Endothelial cell of umbilical vein (primary cell): ENCODE data around the gene SMIM24. TPM values are rescaled to one million over a fixed set of nuclear protein-coding genes. Genes with fewer than 3 reads are reported as not detected.

Experiments used
- BruUV-seq: library from RNA; stranded (reverse); fragments of 400-500 nt; replicated peaks from 2 replicates; lab custom pipeline; 2021; lab: Mats Ljungman, UMichigan
- CTCF ChIA-PET: fragments of 300-600, 350-600 bp; sonication (Branson Sonifier 250); formaldehyde crosslinking; loops from one replicate; lab custom pipeline; 2021; ENCODE audit warnings: antibody characterized with exemption, inconsistent platforms; lab: Charles Lee
- POLR2A ChIA-PET: fragments of 300-600, 350-600 bp; sonication (Branson Sonifier 250); formaldehyde crosslinking; loops from one replicate; lab custom pipeline; 2021; ENCODE audit warnings: antibody characterized with exemption, inconsistent platforms; lab: Charles Lee
- DNase-seq: peaks from one replicate; pipeline ENCODE4 v3.0.0-alpha.2; 2011; ENCODE audit warnings: low read depth, low spot score
- FAIRE-seq: peaks from 2 replicates; lab custom pipeline; 2011; peaks lifted over from hg19 to GRCh38; lab: Jason Lieb, UNC
- H2AFZ ChIP-seq: 2 replicates; pipeline ENCODE4 v1.6.0; 2012; ENCODE audit warnings: low read depth, low read length, control low read depth, inconsistent platforms
- H3K27ac ChIP-seq: 2 replicates; pipeline ENCODE4 v1.5.1; 2011; ENCODE audit warnings: low read depth, mild to moderate bottlenecking, control low read depth, low read length, moderate library complexity; ENCODE audit not compliant: insufficient read depth
- H3K27me3 ChIP-seq, 2 experiments: 2 replicates each; pipeline versions ENCODE4 v1.6.0 to v1.6.1; 2011; ENCODE audit warnings: low read length in 2 of 2, mixed read lengths in 1 of 2; ENCODE audit not compliant: control insufficient read depth in 2 of 2, insufficient read depth in 2 of 2
- H3K36me3 ChIP-seq, 2 experiments: 2 replicates in 1 of 2; 3 replicates in 1 of 2; pipeline ENCODE4 v1.5.1; 2011; ENCODE audit warnings: low read length in 2 of 2, mild to moderate bottlenecking in 1 of 2, moderate library complexity in 1 of 2; ENCODE audit not compliant: control insufficient read depth in 2 of 2, insufficient read depth in 2 of 2; ENCODE audit errors: extremely low read depth in 1 of 2
- H3K4me1 ChIP-seq: 3 replicates; pipeline ENCODE4 v1.5.1; 2011; ENCODE audit warnings: mild to moderate bottlenecking, low read length; ENCODE audit not compliant: control insufficient read depth, insufficient read depth; ENCODE audit errors: extremely low read depth
- H3K4me2 ChIP-seq: 2 replicates; pipeline ENCODE4 v1.6.1; 2011; ENCODE audit warnings: low read length, control low read depth, mixed read lengths; ENCODE audit not compliant: insufficient read depth
- H3K4me3 ChIP-seq, 3 experiments: fragments of 200-600 bp in 1 of 3; sonication (generic), shearing (Covaris generic) in 1 of 3; replicated peaks in 1 of 3; 2 replicates each; pipeline ENCODE4 v1.5.1; 2011 to 2016; ENCODE audit warnings: control low read depth in 3 of 3, low read length in 3 of 3, mild to moderate bottlenecking in 2 of 3, inconsistent platforms in 1 of 3, low read depth in 1 of 3, moderate library complexity in 1 of 3; ENCODE audit not compliant: insufficient read depth in 1 of 3
- H3K79me2 ChIP-seq: 2 replicates; pipeline ENCODE4 v1.6.0; 2012; ENCODE audit warnings: low read length, inconsistent platforms; ENCODE audit not compliant: control insufficient read depth, insufficient read depth
- H3K9ac ChIP-seq: replicated peaks from 2 replicates; pipeline ENCODE3; 2011; ENCODE audit warnings: low read length, control low read depth; ENCODE audit not compliant: insufficient read depth; ENCODE audit errors: extremely low read depth
- H3K9me1 ChIP-seq: replicated peaks from 3 replicates; pipeline ENCODE4 v1.6.0; 2011; ENCODE audit warnings: mild to moderate bottlenecking, low read length; ENCODE audit not compliant: control insufficient read depth, insufficient read depth; ENCODE audit errors: extremely low read depth
- H3K9me3 ChIP-seq: replicated peaks from 2 replicates; pipeline ENCODE4 v1.5.1; 2012; ENCODE audit warnings: low read length, inconsistent platforms; ENCODE audit not compliant: control insufficient read depth, insufficient read depth
- H4K20me1 ChIP-seq: replicated peaks from 2 replicates; pipeline ENCODE3; 2011; ENCODE audit warnings: mild to moderate bottlenecking, low read length; ENCODE audit not compliant: control insufficient read depth, insufficient read depth; ENCODE audit errors: extremely low read depth
- CTCF ChIP-seq, 2 donors: IDR thresholded peaks; 1 replicate in 1 of 2; 2 replicates in 1 of 2; pipeline ENCODE4 v1.5.1; 2011; ENCODE audit warnings: low read length in 2 of 2, mild to moderate bottlenecking in 2 of 2, moderate library complexity in 2 of 2, control low read depth in 1 of 2, inconsistent platforms in 1 of 2, low read depth in 1 of 2; ENCODE audit not compliant: insufficient read depth in 1 of 2; ENCODE audit errors: extremely low read depth in 1 of 2
- EZH2 ChIP-seq: IDR thresholded peaks from 2 replicates; pipeline ENCODE4 v1.6.1; 2012; ENCODE audit warnings: borderline replicate concordance, low read depth, mild to moderate bottlenecking, moderate library complexity, low read length, inconsistent platforms; ENCODE audit not compliant: severe bottlenecking
- FOS ChIP-seq: IDR thresholded peaks from 2 replicates; pipeline ENCODE4 v1.6.1; 2011; ENCODE audit warnings: mild to moderate bottlenecking, low read length, moderate library complexity, borderline replicate concordance; ENCODE audit not compliant: insufficient read depth
- JUN ChIP-seq: IDR thresholded peaks from 2 replicates; pipeline ENCODE4 v1.6.1; 2011; ENCODE audit warnings: borderline replicate concordance, low read depth; ENCODE audit not compliant: insufficient read length, insufficient read depth
- MAX ChIP-seq: IDR thresholded peaks from 2 replicates; pipeline ENCODE4 v1.6.1; 2011; ENCODE audit not compliant: insufficient read depth, insufficient read length
- POLR2A ChIP-seq: IDR thresholded peaks from 2 replicates; pipeline ENCODE4 v1.6.1; 2012; ENCODE audit warnings: low read depth, mild to moderate bottlenecking, control low read depth, low read length
- POLR2AphosphoS5 ChIP-seq: IDR thresholded peaks from 2 replicates; pipeline ENCODE4 v1.6.1; 2012; ENCODE audit warnings: low read depth, mild to moderate bottlenecking, control low read depth, low read length, moderate library complexity; ENCODE audit not compliant: insufficient read depth
- dilution Hi-C: fragments of 300-500 bp; cut with MboI; formaldehyde crosslinking; loops from one replicate; pipeline ENCODE4 v1.15.0; 2019; ENCODE audit warnings: low sequenced_read_pairs; ENCODE audit not compliant: extremely low pct_ligation_motif_present
- intact Hi-C: fragments of 100-400 bp; cut with micrococcal nuclease; formaldehyde crosslinking; loops from one replicate; pipeline ENCODE4 v1.10.0; 2022
- polyA plus RNA-seq, 4 experiments: library from polyadenylated mRNA; depleted of rRNA in 3 of 4; stranded (reverse) in 3 of 4; unstranded in 1 of 4; fragments of >200 nt; gene quantifications; 2 replicates each; pipeline versions ENCODE4 v1.2.1 to v1.2.3, GENCODE V29; 2011 to 2012; ENCODE audit warnings: missing spikeins in 1 of 4
- total RNA-seq: library from RNA; stranded (reverse); gene quantifications from 2 replicates; pipeline ENCODE4 v1.2.3, GENCODE V29; 2021

SMIM24 gene
- total and polyA plus RNA-seq, 2 donors (not counting 3 experiments of a cell fraction or from before 2014, with no cell fraction given) = not detected

GRCh38 chr19:3527238-3527910, 47.0 kb upstream of the SMIM24 start:
- no peak for DNase-seq
- intact Hi-C loops = no loop called here
- no peaks in the 10 kb centered on the region for H3K4me1 ChIP-seq
- no peak for TF ChIP-seq POLR2A
- no peak for TF ChIP-seq POLR2AphosphoS5
- no peak for TF ChIP-seq FOS
- TF ChIP-seq EZH2 = no peak
- TF ChIP-seq JUN = no peak
- TF ChIP-seq CTCF (IDR thresholded peaks at IDR 0.05; ENCODE audit: extremely low read depth in 1 of 2, insufficient read depth in 1 of 2, low read depth in 1 of 2, low read length in 2 of 2) = no peak
- no peak for TF ChIP-seq MAX
- ChIA-PET POLR2A (no interaction called here), CTCF (interaction anchor here (1.0 to 1.4 kb wide), 2 partner anchors 17 to 96 kb away, joined by 3 to 5 read pairs; no protein-coding TSS in a partner anchor)
- no peak overlapping the region for H3K9ac ChIP-seq
- no peaks in the 10 kb centered on the region for H3K27me3 ChIP-seq
- no peaks in the 10 kb centered on the region for H4K20me1 ChIP-seq
- BruUV-seq = no TSS peak
- H3K9me3 ChIP-seq = no peaks in the 10 kb centered on the region
- no peak overlapping the region for H3K4me3 ChIP-seq
- H2AFZ ChIP-seq = no peak overlapping the region
- no peak overlapping the region for H3K4me2 ChIP-seq
- FAIRE-seq = no peak
- dilution Hi-C loops = no loop called here
- H3K36me3 ChIP-seq = peaks cover 7 to 54% of the 10 kb centered on the region in 2 experiments
- H3K79me2 ChIP-seq = peaks cover under 1% of the 10 kb centered on the region
- H3K9me1 ChIP-seq = no peaks in the 10 kb centered on the region
- no peak overlapping the region for H3K27ac ChIP-seq
